Mammary epithelial cell (primary cell): ENCODE data around the gene ADCY2.

Experiments used
- CTCF ChIP-seq, 2 donors: IDR thresholded peaks in 1 of 2; conservative IDR thresholded peaks in 1 of 2; 2 replicates each; pipeline ENCODE4 v1.5.1; 2011 to 2012; ENCODE audit warnings: inconsistent platforms in 2 of 2, low read length in 2 of 2, mild to moderate bottlenecking in 2 of 2, control low read depth in 1 of 2, low read depth in 1 of 2; ENCODE audit not compliant: insufficient read depth in 1 of 2; ENCODE audit errors: extremely low read depth in 1 of 2
- EZH2 ChIP-seq: IDR thresholded peaks from 2 replicates; pipeline ENCODE4 v1.6.1; 2012; ENCODE audit warnings: low read length, inconsistent platforms, borderline replicate concordance

- TF ChIP-seq CTCF (conservative IDR thresholded peaks at IDR 0.05 in 1 of 2, IDR thresholded peaks at IDR 0.05 in 1 of 2; ENCODE audit: extremely low read depth in 1 of 2, insufficient read depth in 1 of 2, low read depth in 1 of 2, low read length in 2 of 2) (no peak), EZH2 (no peak)
Observed at GRCh38 chr5:7434914-7435313, 39.0 kb downstream of the ADCY2 start.
